Neuronal stem cell (in vitro differentiated cells): ENCODE data around the gene POC1A.

ENCODE experiments used
- DNase-seq: peaks from one replicate; pipeline ENCODE4 v3.0.0-alpha.2; 2013; ENCODE audit warnings: low spot score
- H2AFZ ChIP-seq: one replicate; pipeline ENCODE4 v1.6.1; 2013; ENCODE audit warnings: mild to moderate bottlenecking, low read length, inconsistent platforms
- H2AK5ac ChIP-seq: 2 replicates; pipeline ENCODE4 v1.6.1; 2013; ENCODE audit warnings: low read depth, mild to moderate bottlenecking, inconsistent platforms, low read length, moderate library complexity, mixed read lengths
- H2BK120ac ChIP-seq: 2 replicates; pipeline ENCODE4 v1.6.1; 2013; ENCODE audit warnings: low read depth, mild to moderate bottlenecking, inconsistent platforms, low read length, moderate library complexity, mixed read lengths
- H2BK12ac ChIP-seq: one replicate; pipeline ENCODE4 v1.6.1; 2013; ENCODE audit warnings: low read length, inconsistent platforms
- H2BK15ac ChIP-seq: 2 replicates; pipeline ENCODE4 v1.6.1; 2013; ENCODE audit warnings: mild to moderate bottlenecking, low read length, inconsistent platforms, mixed read lengths
- H2BK5ac ChIP-seq: one replicate; pipeline ENCODE4 v1.6.1; 2013; ENCODE audit warnings: inconsistent platforms, mild to moderate bottlenecking, low read length, moderate library complexity
- H3K14ac ChIP-seq: one replicate; pipeline ENCODE4 v1.6.1; 2013; ENCODE audit warnings: low read length, inconsistent platforms
- H3K18ac ChIP-seq: 2 replicates; pipeline ENCODE4 v1.6.1; 2013; ENCODE audit warnings: low read length, inconsistent platforms
- H3K23ac ChIP-seq: 2 replicates; pipeline ENCODE4 v1.6.1; 2013; ENCODE audit warnings: low read depth, mild to moderate bottlenecking, mixed read lengths, low read length, inconsistent platforms; ENCODE audit not compliant: poor library complexity
- H3K27ac ChIP-seq: replicated peaks from 3 replicates; pipeline ENCODE4 v1.5.1; 2013; ENCODE audit warnings: low read length, inconsistent platforms
- H3K27me3 ChIP-seq, 3 experiments: 2 replicates each; pipeline ENCODE4 v1.6.1; 2013; ENCODE audit warnings: low read length in 3 of 3, mild to moderate bottlenecking in 2 of 3, inconsistent platforms in 1 of 3, low read depth in 1 of 3, mixed read lengths in 1 of 3, moderate library complexity in 1 of 3; ENCODE audit not compliant: control insufficient read depth in 3 of 3, insufficient read depth in 3 of 3
- H3K36me3 ChIP-seq, 2 donors: replicated peaks in 1 of 2; 2 replicates each; pipeline ENCODE4 v1.6.1; 2013; ENCODE audit warnings: low read length in 2 of 2; ENCODE audit not compliant: control insufficient read depth in 2 of 2, insufficient read depth in 2 of 2
- H3K4ac ChIP-seq: 2 replicates; pipeline ENCODE4 v1.6.1; 2013; ENCODE audit warnings: inconsistent platforms, mild to moderate bottlenecking, low read length, moderate library complexity
- H3K4me1 ChIP-seq, 2 donors: 1 replicate in 1 of 2; 2 replicates in 1 of 2; pipeline ENCODE4 v1.6.1; 2013; ENCODE audit warnings: low read length in 2 of 2, low read depth in 1 of 2; ENCODE audit not compliant: control insufficient read depth in 2 of 2, insufficient read depth in 1 of 2
- H3K4me2 ChIP-seq: one replicate; pipeline ENCODE4 v1.6.1; 2013; ENCODE audit warnings: mild to moderate bottlenecking, low read length, inconsistent platforms; ENCODE audit not compliant: insufficient read depth, poor library complexity, severe bottlenecking
- H3K4me3 ChIP-seq, 2 donors: 2 replicates each; pipeline ENCODE4 v1.5.1; 2013; ENCODE audit warnings: low read length in 2 of 2, mild to moderate bottlenecking in 2 of 2, inconsistent platforms in 1 of 2, moderate library complexity in 1 of 2
- H3K79me1 ChIP-seq: one replicate; pipeline ENCODE4 v1.6.1; 2013; ENCODE audit warnings: low read depth, mild to moderate bottlenecking, inconsistent platforms, low read length, moderate library complexity
- H3K9ac ChIP-seq: one replicate; pipeline ENCODE4 v1.6.1; 2013; ENCODE audit warnings: mild to moderate bottlenecking, low read depth, low read length, inconsistent platforms; ENCODE audit not compliant: poor library complexity
- H3K9me3 ChIP-seq, 2 donors: replicated peaks in 1 of 2; 2 replicates each; pipeline versions ENCODE3 to v1.6.1; 2013; ENCODE audit warnings: low read length in 2 of 2, mild to moderate bottlenecking in 2 of 2, inconsistent platforms in 1 of 2, low read depth in 1 of 2, mixed read lengths in 1 of 2, moderate library complexity in 1 of 2; ENCODE audit not compliant: control insufficient read depth in 2 of 2, insufficient read depth in 1 of 2
- H4K8ac ChIP-seq: one replicate; pipeline ENCODE4 v1.6.1; 2013; ENCODE audit warnings: low read depth, mild to moderate bottlenecking, inconsistent platforms, low read length, moderate library complexity
- H4K91ac ChIP-seq: one replicate; pipeline ENCODE4 v1.6.1; 2013; ENCODE audit warnings: low read length, low read depth, mild to moderate bottlenecking, inconsistent platforms; ENCODE audit not compliant: poor library complexity
- WGBS, 2 donors: extraction: QIAGEN DNeasy Blood & Tissue Kit; methylation state at CpG; one replicate each; pipeline ENCODE4 v1.1.7; 2013; ENCODE audit warnings: missing lambda C conversion rate in 2 of 2, mixed read lengths in 1 of 2; ENCODE audit not compliant: insufficient read length in 2 of 2, insufficient replicate concordance in 1 of 2; ENCODE audit errors: extremely low coverage in 2 of 2; 5-methylcytosine and 5-hydroxymethylcytosine counted together

POC1A gene

GRCh38 chr3:52055537-52056351, 98.5 kb downstream of the POC1A start:
- H3K27ac ChIP-seq: no peak overlapping the region
- peaks cover 26 to 35% of the 10 kb centered on the region in 2 donors for H3K36me3 ChIP-seq
- H3K4me2 ChIP-seq: peak overlapping the region; percentile 92
- H4K8ac ChIP-seq: no peak overlapping the region
- peak overlapping the region; percentile 93 for H3K9ac ChIP-seq
- peaks cover 21 to 22% of the 10 kb centered on the region in 2 donors for H3K4me1 ChIP-seq
- H2BK120ac ChIP-seq: peak overlapping the region; percentile 18
- peak overlapping the region; percentile 93 for H2AFZ ChIP-seq
- no peak overlapping the region for H4K91ac ChIP-seq
- H3K9me3 ChIP-seq: no peaks in the 10 kb centered on the region
- H2BK5ac ChIP-seq: peak overlapping the region; percentile 26
- H2BK12ac ChIP-seq: no peak overlapping the region
- DNase-seq: no peak
- H3K27me3 ChIP-seq: peaks cover 0 to 33% (median 0%) of the 10 kb centered on the region in 3 experiments
- WGBS, 2 donors: no CpG with 5 or more reads among the region's 94 CpGs
- peak overlapping the region; percentile 89 for H3K23ac ChIP-seq
- H2BK15ac ChIP-seq: peak overlapping the region; percentile 39
- peak overlapping the region; percentile 34 for H2AK5ac ChIP-seq
- H3K4ac ChIP-seq: peak overlapping the region; percentile 28
- peaks cover 9% of the 10 kb centered on the region for H3K79me1 ChIP-seq
- peak overlapping the region; percentile 91 for H3K18ac ChIP-seq
- H3K14ac ChIP-seq: peak overlapping the region; percentile 64
- H3K4me3 ChIP-seq: peak overlapping the region; percentile 80 to 93

- H3K79me1 ChIP-seq: peaks cover 9% of the 10 kb centered on the region
- H3K14ac ChIP-seq: no peak overlapping the region
- no CpG with 5 or more reads among the region's 26 CpGs for WGBS, 2 donors
- peak overlapping the region; percentile 91 for H3K18ac ChIP-seq
- peak overlapping the region; percentile 80 to 93 for H3K4me3 ChIP-seq
- H3K36me3 ChIP-seq: peaks cover 33 to 43% of the 10 kb centered on the region in 2 donors
- H4K91ac ChIP-seq: no peak overlapping the region
- H3K23ac ChIP-seq: no peak overlapping the region
- H4K8ac ChIP-seq: no peak overlapping the region
- H3K27ac ChIP-seq: no peak overlapping the region
- peaks cover 0 to 24% (median 0%) of the 10 kb centered on the region in 3 experiments for H3K27me3 ChIP-seq
- peak overlapping the region; percentile 36 for H2BK5ac ChIP-seq
- no peak overlapping the region for H2BK12ac ChIP-seq
- peaks cover 21 to 22% of the 10 kb centered on the region in 2 donors for H3K4me1 ChIP-seq
- peak overlapping the region; percentile 93 for H2AFZ ChIP-seq
- H2BK120ac ChIP-seq: peak overlapping the region; percentile 18
- H3K4me2 ChIP-seq: peak overlapping the region; percentile 92
- no peak overlapping the region for H3K4ac ChIP-seq
- H2BK15ac ChIP-seq: peak overlapping the region; percentile 39
- H3K9ac ChIP-seq: peak overlapping the region; percentile 72
- H3K9me3 ChIP-seq: no peaks in the 10 kb centered on the region
- DNase-seq: no peak
- H2AK5ac ChIP-seq: peak overlapping the region; percentile 34
These were observed 99.3 kb downstream of the POC1A start for GRCh38 chr3:52054661-52055511.

GRCh38 chr3:52053307-52054304, 100.6 kb downstream of the POC1A start:
- Histone ChIP-seq H3K18ac (no peak overlapping the region), H3K9ac (peak overlapping the region; percentile 75), H2BK15ac (peak overlapping the region; percentile 38), H4K8ac (peak overlapping the region; percentile 70), H2BK12ac (peak overlapping the region; percentile 7), H3K36me3 (peaks cover 34 to 51% of the 10 kb centered on the region in 2 donors), H3K27me3 (peaks cover 0 to 11% (median 0%) of the 10 kb centered on the region in 3 experiments), H2BK120ac (no peak overlapping the region), H2AFZ (peak overlapping the region; percentile 51), H2AK5ac (peak overlapping the region; percentile 8), H3K4me1 (peaks cover 21 to 22% of the 10 kb centered on the region in 2 donors), H3K14ac (no peak overlapping the region), H3K27ac (peak overlapping the region; percentile 44), H3K4ac (no peak overlapping the region), H3K23ac (peak overlapping the region; percentile 22), H2BK5ac (peak overlapping the region; percentile 36), H3K79me1 (peaks cover 9% of the 10 kb centered on the region), H3K9me3 (no peaks in the 10 kb centered on the region), H3K4me2 (no peak overlapping the region), H3K4me3 (peak overlapping the region in 1 of 2 donors; percentile 54), H4K91ac (no peak overlapping the region)
- no peak for DNase-seq
- no CpG with 5 or more reads among the region's 31 CpGs for WGBS, 2 donors
